A549 treated with GW870086 at 1 μM for 4 hours (cell line): Measurements from ENCODE around the gene ZBTB18. TPM values are rescaled to one million over a fixed set of nuclear protein-coding genes. Genes with fewer than 3 reads are reported as not detected.

ENCODE experiments used
- total RNA-seq: library from RNA; stranded (reverse); fragments of 200-300 nt; extraction: Qiagen RNA extraction; gene quantifications from 5 replicates; pipeline ENCODE4 v1.2.3, GENCODE V29; 2022; ENCODE audit warnings: low read depth

ZBTB18 gene
- total RNA-seq = 3.6 to 5.3 TPM (median 4.7 TPM) in 5 replicates

DNA sequence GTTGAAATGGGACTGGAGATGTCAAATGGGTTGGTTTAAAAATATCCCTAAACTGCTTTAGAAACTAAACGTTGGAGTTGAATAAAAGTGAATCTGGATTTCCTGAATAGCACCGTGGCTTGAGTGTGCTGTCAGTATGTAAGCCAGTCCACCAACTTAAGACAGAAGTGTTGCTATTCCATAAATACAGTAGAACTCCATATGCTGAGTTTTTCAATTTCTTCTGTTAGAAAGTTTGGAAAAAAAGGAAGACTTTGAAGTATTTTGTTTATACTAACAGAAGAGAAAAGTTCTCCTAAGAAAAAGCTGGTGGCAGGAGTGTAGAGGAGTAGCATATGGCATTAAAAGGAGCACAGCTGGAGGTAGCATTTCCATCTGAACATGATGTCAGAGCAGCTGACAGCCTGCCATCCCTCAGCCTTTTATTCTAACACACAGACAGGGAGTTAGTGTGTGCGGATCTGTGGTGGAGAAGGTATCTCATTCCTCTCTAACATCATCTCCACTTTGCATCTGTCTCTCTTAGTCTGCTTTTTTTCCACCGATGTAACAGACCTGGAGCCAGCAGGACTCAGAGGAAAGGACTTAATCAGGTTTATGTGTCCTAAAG, at the start of gene ZBTB18:
ZBTB18 (plus strand) TSS at position 449 of the 610 bp plus-strand sequence; CDS start at position 598, 149 bp downstream.

Other genes starting within 250 kb of the ZBTB18 start
- gene AKT3, start 201.0 kb upstream of the ZBTB18 start, total RNA-seq = 16.8 to 24.4 TPM (median 20.7 TPM) in 5 replicates